Smooth muscle cell (in vitro differentiated cells): ENCODE measurements around the gene KITLG. TPM values are rescaled to one million over a fixed set of nuclear protein-coding genes. Genes with fewer than 3 reads are reported as not detected.
A peak's percentile ranks its signal among the peaks of the same experiment; 100 is the strongest.

Source experiments
- DNase-seq: peaks from one replicate; lab custom pipeline; 2025; ENCODE audit not compliant: unreplicated experiment; lab: John Stamatoyannopoulos, UW
- H2AFZ ChIP-seq: fragments of 200-600 bp; sonication (generic); 2 replicates; pipeline ENCODE4 v1.6.0; 2016; ENCODE audit warnings: antibody characterized with exemption, low read depth, mild to moderate bottlenecking
- H3F3A ChIP-seq: fragments of 200-600 bp; sonication (generic); 2 replicates; pipeline ENCODE4 v1.6.0; 2017; ENCODE audit warnings: antibody characterized with exemption, low read depth
- H3K27ac ChIP-seq: fragments of 200-600 bp; sonication (generic); 2 replicates; pipeline ENCODE4 v1.5.1; 2016; ENCODE audit warnings: low read depth, mild to moderate bottlenecking
- H3K27me3 ChIP-seq: fragments of 200-600 bp; sonication (generic); 2 replicates; pipeline ENCODE4 v1.6.1; 2016; ENCODE audit warnings: low read depth, mild to moderate bottlenecking
- H3K36me3 ChIP-seq: fragments of 200-600 bp; sonication (generic); 2 replicates; pipeline ENCODE4 v1.5.1; 2016; ENCODE audit warnings: low read depth
- H3K4me1 ChIP-seq: fragments of 200-600 bp; sonication (generic); 2 replicates; pipeline ENCODE4 v1.5.1; 2016; ENCODE audit warnings: low read depth
- H3K4me2 ChIP-seq: fragments of 200-600 bp; sonication (generic); 2 replicates; pipeline ENCODE4 v1.6.0; 2016; ENCODE audit warnings: mild to moderate bottlenecking
- H3K4me3 ChIP-seq: fragments of 200-600 bp; sonication (generic); 2 replicates; pipeline ENCODE4 v1.5.1; 2016; ENCODE audit warnings: mild to moderate bottlenecking
- H3K79me2 ChIP-seq: fragments of 200-600 bp; sonication (generic); 2 replicates; pipeline ENCODE4 v1.6.0; 2016; ENCODE audit warnings: low read depth, mild to moderate bottlenecking
- H3K9ac ChIP-seq: fragments of 200-600 bp; sonication (generic); 2 replicates; pipeline ENCODE4 v1.6.0; 2016; ENCODE audit warnings: low read depth
- H3K9me3 ChIP-seq: fragments of 200-600 bp; sonication (generic); replicated peaks from 2 replicates; pipeline ENCODE4 v1.5.1; 2016; ENCODE audit warnings: low read depth
- H4K20me1 ChIP-seq: fragments of 200-600 bp; sonication (generic); 2 replicates; pipeline ENCODE4 v1.6.0; 2016; ENCODE audit warnings: low read depth
- CTCF ChIP-seq: fragments of 200-600 bp; sonication (generic); IDR thresholded peaks from 2 replicates; pipeline ENCODE4 v1.5.1; 2017; ENCODE audit warnings: borderline replicate concordance, mild to moderate bottlenecking, antibody characterized with exemption; ENCODE audit not compliant: insufficient read depth, poor library complexity, severe bottlenecking
- WGBS: methylation state at CpG from one replicate; pipeline ENCODE4 v1.1.7; 2016; ENCODE audit warnings: low lambda C conversion rate; 5-methylcytosine and 5-hydroxymethylcytosine counted together
- polyA plus RNA-seq: library from polyadenylated mRNA; unstranded; fragments of >200 nt; fragmentation: Nextera tagmentation; extraction: Ambion mirVana; gene quantifications from 2 replicates; pipeline ENCODE4 v1.2.1, GENCODE V29; 2016
- total RNA-seq: library from RNA; depleted of rRNA; stranded (reverse); fragments of >200 nt; gene quantifications from 2 replicates; pipeline ENCODE4 v1.2.3, GENCODE V29; 2014

KITLG gene
- total and polyA plus RNA-seq, 2 experiments from 2014 or later = 2.1 to 8.0 TPM

- H3K36me3 ChIP-seq = no peaks in the 10 kb centered on the region
- 97% methylated on average over 2 of the region's 2 CpGs for WGBS
Measured at GRCh38 chr12:88585077-88585476, 4.8 kb upstream of the KITLG start.

GRCh38 chr12:88579601-88580050, 645 bp downstream of the KITLG start:
- Histone ChIP-seq H3K4me1 (peaks cover 14% of the 10 kb centered on the region), H3K36me3 (no peaks in the 10 kb centered on the region), H3K27me3 (peaks cover 36% of the 10 kb centered on the region), H3K79me2 (no peaks in the 10 kb centered on the region), H2AFZ (peak overlapping the region; percentile 93), H3K9ac (peak overlapping the region; percentile 13), H3K4me3 (peak overlapping the region; percentile 89), H3F3A (no peaks in the 10 kb centered on the region), H3K9me3 (no peaks in the 10 kb centered on the region), H4K20me1 (no peaks in the 10 kb centered on the region), H3K4me2 (peak overlapping the region; percentile 98), H3K27ac (no peak overlapping the region)
- WGBS = 2% methylated on average over 29 of the region's 30 CpGs
- no peak for DNase-seq
- no peak for TF ChIP-seq CTCF

More at GRCh38 chr12:88585077-88585476, 4.8 kb upstream of the KITLG start:
- Histone ChIP-seq H3F3A (no peaks in the 10 kb centered on the region), H4K20me1 (no peaks in the 10 kb centered on the region), H3K27me3 (peaks cover 25% of the 10 kb centered on the region), H3K79me2 (no peaks in the 10 kb centered on the region), H2AFZ (no peak overlapping the region), H3K4me2 (no peak overlapping the region), H3K27ac (no peak overlapping the region), H3K9me3 (no peaks in the 10 kb centered on the region), H3K9ac (no peak overlapping the region), H3K4me1 (no peaks in the 10 kb centered on the region), H3K4me3 (no peak overlapping the region)
- DNase-seq = no peak
- TF ChIP-seq CTCF = no peak

GRCh38 chr12:88579161-88579517, 1.1 kb downstream of the KITLG start:
- WGBS = 1% methylated on average over 8 of the region's 8 CpGs
- H4K20me1 ChIP-seq = no peaks in the 10 kb centered on the region
- no peaks in the 10 kb centered on the region for H3F3A ChIP-seq
- no peak for DNase-seq
- no peaks in the 10 kb centered on the region for H3K9me3 ChIP-seq
- H3K9ac ChIP-seq = no peak overlapping the region
- no peaks in the 10 kb centered on the region for H3K79me2 ChIP-seq
- peaks cover 14% of the 10 kb centered on the region for H3K4me1 ChIP-seq
- peak overlapping the region; percentile 89 for H3K4me3 ChIP-seq
- TF ChIP-seq CTCF = peak; percentile 15
- H3K4me2 ChIP-seq = peak overlapping the region; percentile 98
- H2AFZ ChIP-seq = peak overlapping the region; percentile 93
- H3K27me3 ChIP-seq = peaks cover 36% of the 10 kb centered on the region
- no peaks in the 10 kb centered on the region for H3K36me3 ChIP-seq
- no peak overlapping the region for H3K27ac ChIP-seq
